Progenitor cell of endocrine pancreas (in vitro differentiated cells): ENCODE data around the gene PGS1. TPM values are rescaled to one million over a fixed set of nuclear protein-coding genes. Genes with fewer than 3 reads are reported as not detected.

Experiments used
- DNase-seq: peaks from one replicate; pipeline ENCODE4 v3.0.0; 2021; ENCODE audit warnings: low spot score; ENCODE audit not compliant: unreplicated experiment
- H3K27ac Mint-ChIP-seq: 2 replicates; pipeline ENCODE4 v1.8.0; 2021; ENCODE audit warnings: mild to moderate bottlenecking, moderate library complexity, mixed read lengths
- H3K27me3 Mint-ChIP-seq: 2 replicates; pipeline ENCODE4 v1.8.0; 2021; ENCODE audit warnings: mixed read lengths
- H3K36me3 Mint-ChIP-seq: 2 replicates; pipeline ENCODE4 v1.8.0; 2022; ENCODE audit warnings: mixed read lengths; ENCODE audit not compliant: insufficient read depth
- H3K4me1 Mint-ChIP-seq: 2 replicates; pipeline ENCODE4 v1.8.0; 2021; ENCODE audit warnings: low read depth, mixed read lengths
- H3K4me3 Mint-ChIP-seq: 2 replicates; pipeline ENCODE4 v1.8.0; 2021; ENCODE audit warnings: low read depth, mild to moderate bottlenecking, moderate library complexity, mixed read lengths
- H3K9me3 Mint-ChIP-seq: 2 replicates; pipeline ENCODE4 v1.8.0; 2021; ENCODE audit warnings: low read depth, mixed read lengths
- CTCF ChIP-seq: fragments of 200-600 bp; sonication (generic); IDR thresholded peaks from one replicate; pipeline ENCODE4 v1.5.0; 2021; ENCODE audit warnings: antibody characterized with exemption, mild to moderate bottlenecking; ENCODE audit not compliant: unreplicated experiment
- total RNA-seq: library from RNA; stranded (reverse); gene quantifications from 2 replicates; pipeline ENCODE4 v1.2.1, GENCODE V29; 2021

Gene PGS1
- total RNA-seq, 1 donor from 2014 or later: 66.1 TPM

GRCh38 chr17:78393575-78393974 is 15.1 kb downstream of the PGS1 start:
- peaks cover 19% of the 10 kb centered on the region for H3K4me1 Mint-ChIP-seq
- peaks cover 14% of the 10 kb centered on the region for H3K36me3 Mint-ChIP-seq
- no peaks in the 10 kb centered on the region for H3K27me3 Mint-ChIP-seq
- H3K4me3 Mint-ChIP-seq: no peak overlapping the region
- H3K27ac Mint-ChIP-seq: peak overlapping the region; percentile 90
- no peaks in the 10 kb centered on the region for H3K9me3 Mint-ChIP-seq
- no peak for DNase-seq
- no peak for TF ChIP-seq CTCF

- Mint-ChIP-seq H3K4me3 (peak overlapping the region; percentile 32), H3K4me1 (peaks cover 19% of the 10 kb centered on the region), H3K27me3 (no peaks in the 10 kb centered on the region), H3K9me3 (no peaks in the 10 kb centered on the region), H3K27ac (peak overlapping the region; percentile 84), H3K36me3 (peaks cover 19% of the 10 kb centered on the region)
- no peak for DNase-seq
- TF ChIP-seq CTCF: no peak
Observed at GRCh38 chr17:78394209-78394608, 15.8 kb downstream of the PGS1 start.

DNA sequence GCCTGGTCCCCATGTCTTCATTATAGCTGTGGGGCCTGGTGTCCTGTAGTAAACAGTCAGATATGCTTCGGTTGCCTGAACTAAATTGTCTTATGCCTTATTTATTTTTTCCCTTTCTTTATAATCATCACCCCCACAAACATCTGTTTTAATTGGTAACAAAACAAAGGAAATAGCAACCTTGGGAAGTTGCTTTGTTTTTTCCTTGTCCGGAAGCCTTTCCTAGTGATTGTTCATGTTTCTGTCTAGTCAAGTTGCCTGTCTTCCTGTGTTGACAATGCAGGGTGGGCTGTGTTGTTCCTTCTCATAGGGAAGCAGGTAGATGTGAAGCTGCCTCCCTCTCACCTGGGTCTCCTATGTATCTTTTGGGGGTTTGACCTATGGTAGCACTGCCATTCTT is 16.7 kb downstream of the PGS1 start:
- peaks cover 24% of the 10 kb centered on the region for H3K36me3 Mint-ChIP-seq
- no peaks in the 10 kb centered on the region for H3K27me3 Mint-ChIP-seq
- H3K4me3 Mint-ChIP-seq: no peak overlapping the region
- no peak for DNase-seq
- H3K9me3 Mint-ChIP-seq: no peaks in the 10 kb centered on the region
- peaks cover 18% of the 10 kb centered on the region for H3K4me1 Mint-ChIP-seq
- H3K27ac Mint-ChIP-seq: peak overlapping the region; percentile 84
- TF ChIP-seq CTCF: no peak

DNA sequence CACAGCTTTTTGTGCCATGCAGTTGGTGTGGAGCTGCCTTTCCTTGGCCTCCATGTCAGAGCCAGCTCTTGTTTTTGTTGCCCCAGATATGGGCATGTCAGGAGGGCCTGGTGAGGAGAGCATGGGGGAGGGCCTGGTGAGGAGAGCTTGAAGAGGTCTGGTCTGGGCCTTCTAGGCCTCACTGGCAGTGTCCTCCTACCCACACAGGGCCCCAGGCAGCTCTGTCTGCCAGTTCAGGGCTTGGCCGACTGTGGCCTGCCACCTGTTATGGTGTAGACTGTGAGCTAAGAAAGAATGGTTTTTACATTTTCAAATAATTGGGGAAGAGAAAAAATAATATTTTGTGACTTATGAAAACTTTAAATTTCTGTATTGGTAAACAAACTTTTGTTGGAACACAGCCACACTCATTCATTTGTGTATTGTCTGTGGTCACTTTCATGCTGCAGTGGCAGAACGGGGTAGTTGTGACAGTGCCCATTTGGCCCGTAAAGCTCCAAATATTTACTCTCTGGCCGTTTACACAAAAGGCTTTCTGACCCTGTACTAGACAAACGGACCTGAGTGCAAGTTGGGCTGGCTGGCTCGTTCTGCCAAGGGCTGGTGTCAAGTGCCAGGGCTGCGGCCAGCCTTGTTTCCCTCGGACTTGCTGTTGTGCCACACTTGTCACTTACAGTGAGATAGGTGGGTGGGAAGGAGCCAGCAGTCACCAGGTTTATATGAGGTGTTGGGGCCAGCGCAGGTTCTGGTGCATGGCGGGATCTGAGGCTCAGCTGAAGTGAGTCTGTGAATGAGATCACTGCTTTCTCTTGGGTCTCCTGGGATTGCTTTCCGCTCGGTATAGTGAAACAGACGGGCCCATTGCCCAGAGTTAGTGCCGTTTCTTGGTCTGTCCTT is 18.2 kb downstream of the PGS1 start:
- no peak for DNase-seq
- no peaks in the 10 kb centered on the region for H3K9me3 Mint-ChIP-seq
- H3K27me3 Mint-ChIP-seq: no peaks in the 10 kb centered on the region
- no peak for TF ChIP-seq CTCF
- no peak overlapping the region for H3K4me3 Mint-ChIP-seq
- peaks cover 16% of the 10 kb centered on the region for H3K4me1 Mint-ChIP-seq
- peaks cover 27% of the 10 kb centered on the region for H3K36me3 Mint-ChIP-seq
- peak overlapping the region; percentile 24 for H3K27ac Mint-ChIP-seq

DNA sequence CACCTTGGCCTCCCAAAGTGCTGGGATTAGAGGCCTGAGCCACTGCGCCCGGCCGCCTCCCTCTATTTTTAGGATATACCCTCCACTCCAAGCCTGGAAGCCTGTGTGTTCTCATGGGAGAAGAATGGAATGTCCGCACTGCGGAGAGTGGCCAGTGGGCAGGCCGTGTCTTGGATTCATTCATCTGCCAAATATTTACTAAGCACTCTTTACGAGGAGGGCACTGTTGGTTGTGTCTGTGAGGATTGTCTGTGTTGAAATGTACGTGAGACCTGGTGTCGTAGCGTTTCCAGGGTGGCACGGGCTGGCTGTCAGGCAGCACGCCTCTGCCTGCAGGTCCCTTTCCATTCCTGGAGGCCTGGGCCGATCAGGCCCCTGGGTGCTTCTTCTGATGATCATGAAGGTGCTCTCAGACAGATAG is 19.2 kb downstream of the PGS1 start:
- H3K27ac Mint-ChIP-seq: no peak overlapping the region
- no peaks in the 10 kb centered on the region for H3K9me3 Mint-ChIP-seq
- H3K4me3 Mint-ChIP-seq: no peak overlapping the region
- H3K4me1 Mint-ChIP-seq: peaks cover 11% of the 10 kb centered on the region
- no peak for TF ChIP-seq CTCF
- peaks cover 29% of the 10 kb centered on the region for H3K36me3 Mint-ChIP-seq
- no peaks in the 10 kb centered on the region for H3K27me3 Mint-ChIP-seq
- DNase-seq: no peak
